B cell (primary cell): Measurements from ENCODE around the gene KDM3A. TPM values are rescaled to one million over a fixed set of nuclear protein-coding genes. Genes with fewer than 3 reads are reported as not detected.

Experiments
- ATAC-seq: fragments of 200-7000 bp; cut with Tn5 transposase; one replicate; pipeline ENCODE4 v1.10.0; 2021; ENCODE audit warnings: low read depth, mild to moderate bottlenecking, moderate number of reproducible peaks, moderate library complexity
- CTCF ChIA-PET: fragments of 350-600 bp; sonication (Branson Sonifier 250); formaldehyde crosslinking; loops from one replicate; lab custom pipeline; 2021; ENCODE audit warnings: antibody characterized with exemption, inconsistent platforms; lab: Charles Lee
- POLR2A ChIA-PET: fragments of 350-600 bp; sonication (Branson Sonifier 250); formaldehyde crosslinking; loops from one replicate; lab custom pipeline; 2021; ENCODE audit warnings: antibody characterized with exemption; lab: Charles Lee
- DNase-seq: peaks from one replicate; pipeline ENCODE4 v3.0.0; 2013
- H2AFZ ChIP-seq: 2 replicates; pipeline ENCODE4 v1.6.1; 2012; ENCODE audit warnings: mild to moderate bottlenecking, low read depth, low read length; ENCODE audit not compliant: insufficient read depth, poor library complexity, severe bottlenecking
- H3K27ac ChIP-seq, 2 donors: 1 replicate in 1 of 2; 2 replicates in 1 of 2; pipeline ENCODE4 v1.5.1; 2012 to 2013; ENCODE audit warnings: low read length in 2 of 2, mild to moderate bottlenecking in 2 of 2, moderate library complexity in 1 of 2
- H3K27me3 ChIP-seq, 4 experiments: fragments of 200-600 bp in 1 of 4; sonication (generic) in 1 of 4; replicated peaks in 1 of 4; 1 replicate in 2 of 4; 2 replicates in 2 of 4; pipeline versions ENCODE4 v1.6.1 to v1.7.0; 2013 to 2016; ENCODE audit warnings: low read length in 3 of 4, mild to moderate bottlenecking in 2 of 4, mixed read lengths in 1 of 4, moderate library complexity in 1 of 4; ENCODE audit not compliant: insufficient read depth in 4 of 4, control insufficient read depth in 3 of 4; ENCODE audit errors: control extremely low read depth in 1 of 4
- H3K36me3 ChIP-seq, 2 experiments: replicated peaks in 1 of 2; 1 replicate in 1 of 2; 2 replicates in 1 of 2; pipeline versions ENCODE4 v1.6.1 to v1.7.1; 2013; ENCODE audit warnings: low read length in 1 of 2; ENCODE audit not compliant: insufficient read depth in 2 of 2, control insufficient read depth in 1 of 2; ENCODE audit errors: control extremely low read depth in 1 of 2, extremely low read depth in 1 of 2
- H3K4me1 ChIP-seq, 2 donors: fragments of 200-600 bp in 1 of 2; sonication (generic) in 1 of 2; 1 replicate in 1 of 2; 2 replicates in 1 of 2; pipeline versions ENCODE4 v1.5.1 to v1.6.1; 2013 to 2017; ENCODE audit warnings: low read length in 2 of 2; ENCODE audit not compliant: control insufficient read depth in 2 of 2, insufficient read depth in 2 of 2
- H3K4me2 ChIP-seq: replicated peaks from 2 replicates; pipeline ENCODE3; 2012; ENCODE audit warnings: mild to moderate bottlenecking, low read depth, low read length; ENCODE audit not compliant: poor library complexity, severe bottlenecking
- H3K4me3 ChIP-seq, 5 experiments: fragments of 200-600 bp in 1 of 5; sonication (generic) in 1 of 5; 1 replicate in 3 of 5; 2 replicates in 2 of 5; pipeline versions ENCODE4 v1.5.1 to v1.7.0; 2011 to 2016; ENCODE audit warnings: low read length in 4 of 5, mild to moderate bottlenecking in 4 of 5, low read depth in 2 of 5, control low read depth in 1 of 5, moderate library complexity in 1 of 5; ENCODE audit not compliant: insufficient read depth in 1 of 5; ENCODE audit errors: control extremely low read depth in 1 of 5, extremely low read depth in 1 of 5
- H3K79me2 ChIP-seq: fragments of 200-600 bp; sonication (generic); one replicate; pipeline ENCODE4 v1.6.0; 2016; ENCODE audit warnings: low read length; ENCODE audit not compliant: control insufficient read depth, insufficient read depth
- H3K9ac ChIP-seq: fragments of 200-600 bp; sonication (generic); 2 replicates; pipeline ENCODE4 v1.6.1; 2017; ENCODE audit warnings: mild to moderate bottlenecking, low read length, moderate library complexity
- H3K9me3 ChIP-seq, 3 donors: one replicate each; pipeline versions ENCODE4 v1.6.1 to v1.7.1; 2013; ENCODE audit warnings: low read length in 2 of 3; ENCODE audit not compliant: control insufficient read depth in 2 of 3, insufficient read depth in 1 of 3; ENCODE audit errors: control extremely low read depth in 1 of 3
- H4K20me1 ChIP-seq: 2 replicates; pipeline ENCODE4 v1.6.0; 2012; ENCODE audit warnings: mild to moderate bottlenecking, low read length; ENCODE audit not compliant: insufficient read depth, control insufficient read depth, poor library complexity, severe bottlenecking
- H3K27ac Mint-ChIP-seq: one replicate; pipeline ENCODE4 v1.8.0; 2021; ENCODE audit warnings: mixed read lengths
- H3K27me3 Mint-ChIP-seq: one replicate; pipeline ENCODE4 v1.8.0; 2021; ENCODE audit warnings: mixed read lengths
- H3K4me1 Mint-ChIP-seq: one replicate; pipeline ENCODE4 v1.8.0; 2021; ENCODE audit warnings: mixed read lengths
- H3K4me3 Mint-ChIP-seq: one replicate; pipeline ENCODE4 v1.8.0; 2021; ENCODE audit warnings: mixed read lengths
- H3K9me3 Mint-ChIP-seq: one replicate; pipeline ENCODE4 v1.8.0; 2022; ENCODE audit warnings: mixed read lengths; ENCODE audit not compliant: insufficient read depth
- CTCF ChIP-seq: fragments of 200-600 bp; IDR thresholded peaks from one replicate; pipeline ENCODE4 v1.8.0; 2022; ENCODE audit warnings: antibody characterized with exemption, mild to moderate bottlenecking
- EZH2 ChIP-seq: IDR thresholded peaks from 2 replicates; pipeline ENCODE4 v1.6.1; 2012; ENCODE audit warnings: borderline replicate concordance, low read depth, mild to moderate bottlenecking, moderate library complexity, low read length; ENCODE audit not compliant: insufficient read depth, poor library complexity, severe bottlenecking
- WGBS: methylation state at CpG from one replicate; pipeline ENCODE4 v1.1.5; 2013; ENCODE audit warnings: missing lambda C conversion rate; ENCODE audit not compliant: insufficient coverage; 5-methylcytosine and 5-hydroxymethylcytosine counted together
- intact Hi-C: fragments of 100-400 bp; cut with micrococcal nuclease; formaldehyde crosslinking; loops from one replicate; pipeline ENCODE4 v1.10.0; 2022
- polyA plus RNA-seq: library from polyadenylated mRNA; depleted of rRNA; stranded (reverse); fragments of >200 nt; gene quantifications from 2 replicates; pipeline ENCODE4 v1.2.3, GENCODE V29; 2012
- total RNA-seq, 2 donors: library from RNA; stranded (reverse); fragments of 120-200 nt in 1 of 2; gene quantifications; 1 replicate in 1 of 2; 2 replicates in 1 of 2; pipeline versions ENCODE4 v1.2.3 to v1.2.4, GENCODE V29; 2013 to 2022

Gene KDM3A
- total and polyA plus RNA-seq, 2 donors (not counting 1 experiment from before 2014, with no cell fraction given) = 27.7 to 107 TPM

DNA sequence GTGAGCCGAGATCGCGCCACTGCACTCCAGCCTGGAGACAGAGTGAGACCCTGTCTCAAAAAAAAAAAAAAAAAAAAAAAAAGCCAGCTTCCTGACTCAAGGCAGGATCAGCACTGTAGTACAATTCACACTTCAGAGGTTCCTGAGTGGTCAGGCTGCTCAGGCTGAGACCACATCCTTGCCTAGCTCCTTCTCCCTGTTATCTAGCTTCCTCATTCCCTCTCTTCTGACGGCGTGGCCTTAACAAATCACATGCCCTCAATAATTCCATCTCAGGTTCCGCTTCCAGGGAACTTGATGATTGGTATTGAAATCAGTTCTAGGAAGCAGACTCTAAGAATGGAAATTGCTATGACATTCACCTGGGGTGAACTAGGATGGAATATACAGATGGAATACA lies 29.8 kb upstream of the KDM3A start:
- no peak for TF ChIP-seq EZH2
- no peak for TF ChIP-seq CTCF
- Histone ChIP-seq H3K4me1 (peaks cover 12 to 22% of the 10 kb centered on the region in 2 donors), H3K9me3 (peaks cover 0 to 3% (median 3%) of the 10 kb centered on the region in 3 donors), H4K20me1 (no peaks in the 10 kb centered on the region), H3K4me2 (no peak overlapping the region), H3K36me3 (no peaks in the 10 kb centered on the region), H3K79me2 (no peaks in the 10 kb centered on the region), H3K4me3 (no peak overlapping the region), H2AFZ (no peak overlapping the region), H3K27me3 (peaks cover 0 to 5% (median 2%) of the 10 kb centered on the region in 4 experiments), H3K27ac (no peak overlapping the region), H3K9ac (no peak overlapping the region)
- WGBS = 17% methylated on average over 1 of the region's 6 CpGs
- POLR2A ChIA-PET = no interaction called here
- H3K27me3 Mint-ChIP-seq = peaks cover 9% of the 10 kb centered on the region
- intact Hi-C loops = no loop called here
- DNase-seq = no peak
- H3K9me3 Mint-ChIP-seq = peaks cover 4% of the 10 kb centered on the region
- CTCF ChIA-PET = no interaction called here
- ATAC-seq = no peak
- no peak overlapping the region for H3K27ac Mint-ChIP-seq
- H3K4me1 Mint-ChIP-seq = peaks cover 22% of the 10 kb centered on the region
- no peak overlapping the region for H3K4me3 Mint-ChIP-seq

DNA sequence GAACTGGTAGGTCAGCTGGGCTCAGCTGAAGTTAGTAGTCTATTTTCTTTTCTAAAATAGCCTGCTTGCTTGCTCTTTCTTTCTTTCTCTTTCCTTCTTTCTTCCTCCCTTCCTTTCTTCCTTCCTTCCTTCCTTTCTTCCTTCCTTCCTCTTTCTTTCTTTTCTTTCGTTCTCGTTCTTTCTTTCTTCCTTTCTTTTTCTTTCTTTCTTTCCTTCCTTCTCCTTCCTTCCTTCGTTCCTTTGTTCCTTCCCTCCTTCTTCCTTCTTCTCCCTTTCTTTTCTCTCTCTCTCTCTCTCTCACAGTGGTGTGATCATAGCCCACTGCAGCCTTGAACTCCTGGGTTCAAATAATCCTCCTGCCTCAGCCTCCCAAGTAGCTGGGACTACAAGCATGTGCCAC lies 29.2 kb upstream of the KDM3A start:
- Mint-ChIP-seq H3K27me3 (peaks cover 9% of the 10 kb centered on the region), H3K27ac (no peak overlapping the region), H3K4me3 (no peak overlapping the region), H3K4me1 (peaks cover 24% of the 10 kb centered on the region), H3K9me3 (peaks cover 4% of the 10 kb centered on the region)
- intact Hi-C loops = no loop called here
- Histone ChIP-seq H3K4me2 (no peak overlapping the region), H3K79me2 (no peaks in the 10 kb centered on the region), H4K20me1 (no peaks in the 10 kb centered on the region), H3K36me3 (no peaks in the 10 kb centered on the region), H3K9ac (no peak overlapping the region), H2AFZ (no peak overlapping the region), H3K27ac (no peak overlapping the region), H3K4me3 (no peak overlapping the region), H3K4me1 (peaks cover 12 to 24% of the 10 kb centered on the region in 2 donors), H3K27me3 (peaks cover 0 to 5% (median 2%) of the 10 kb centered on the region in 4 experiments), H3K9me3 (peaks cover 0 to 3% (median 3%) of the 10 kb centered on the region in 3 donors)
- WGBS = 82% methylated on average over 3 of the region's 3 CpGs
- no peak for ATAC-seq
- DNase-seq = no peak
- TF ChIP-seq CTCF = no peak
- TF ChIP-seq EZH2 = no peak
- ChIA-PET CTCF (no interaction called here), POLR2A (no interaction called here)
